Endothelial cell of umbilical vein (primary cell): ENCODE data around the gene TCF7L2. TPM values are rescaled to one million over a fixed set of nuclear protein-coding genes. Genes with fewer than 3 reads are reported as not detected.

Source experiments
- BruUV-seq: library from RNA; stranded (reverse); fragments of 400-500 nt; replicated peaks from 2 replicates; lab custom pipeline; 2021; lab: Mats Ljungman, UMichigan
- CTCF ChIA-PET: fragments of 300-600, 350-600 bp; sonication (Branson Sonifier 250); formaldehyde crosslinking; loops from one replicate; lab custom pipeline; 2021; ENCODE audit warnings: antibody characterized with exemption, inconsistent platforms; lab: Charles Lee
- POLR2A ChIA-PET: fragments of 300-600, 350-600 bp; sonication (Branson Sonifier 250); formaldehyde crosslinking; loops from one replicate; lab custom pipeline; 2021; ENCODE audit warnings: antibody characterized with exemption, inconsistent platforms; lab: Charles Lee
- DNase-seq: peaks from one replicate; pipeline ENCODE4 v3.0.0-alpha.2; 2011; ENCODE audit warnings: low read depth, low spot score
- FAIRE-seq: peaks from 2 replicates; lab custom pipeline; 2011; peaks lifted over from hg19 to GRCh38; lab: Jason Lieb, UNC
- H2AFZ ChIP-seq: 2 replicates; pipeline ENCODE4 v1.6.0; 2012; ENCODE audit warnings: low read depth, low read length, control low read depth, inconsistent platforms
- H3K27ac ChIP-seq: 2 replicates; pipeline ENCODE4 v1.5.1; 2011; ENCODE audit warnings: low read depth, mild to moderate bottlenecking, control low read depth, low read length, moderate library complexity; ENCODE audit not compliant: insufficient read depth
- H3K27me3 ChIP-seq, 2 experiments: 2 replicates each; pipeline versions ENCODE4 v1.6.0 to v1.6.1; 2011; ENCODE audit warnings: low read length in 2 of 2, mixed read lengths in 1 of 2; ENCODE audit not compliant: control insufficient read depth in 2 of 2, insufficient read depth in 2 of 2
- H3K36me3 ChIP-seq, 2 experiments: 2 replicates in 1 of 2; 3 replicates in 1 of 2; pipeline ENCODE4 v1.5.1; 2011; ENCODE audit warnings: low read length in 2 of 2, mild to moderate bottlenecking in 1 of 2, moderate library complexity in 1 of 2; ENCODE audit not compliant: control insufficient read depth in 2 of 2, insufficient read depth in 2 of 2; ENCODE audit errors: extremely low read depth in 1 of 2
- H3K4me1 ChIP-seq: 3 replicates; pipeline ENCODE4 v1.5.1; 2011; ENCODE audit warnings: mild to moderate bottlenecking, low read length; ENCODE audit not compliant: control insufficient read depth, insufficient read depth; ENCODE audit errors: extremely low read depth
- H3K4me2 ChIP-seq: 2 replicates; pipeline ENCODE4 v1.6.1; 2011; ENCODE audit warnings: low read length, control low read depth, mixed read lengths; ENCODE audit not compliant: insufficient read depth
- H3K4me3 ChIP-seq, 3 experiments: fragments of 200-600 bp in 1 of 3; sonication (generic), shearing (Covaris generic) in 1 of 3; replicated peaks in 1 of 3; 2 replicates each; pipeline ENCODE4 v1.5.1; 2011 to 2016; ENCODE audit warnings: control low read depth in 3 of 3, low read length in 3 of 3, mild to moderate bottlenecking in 2 of 3, inconsistent platforms in 1 of 3, low read depth in 1 of 3, moderate library complexity in 1 of 3; ENCODE audit not compliant: insufficient read depth in 1 of 3
- H3K79me2 ChIP-seq: 2 replicates; pipeline ENCODE4 v1.6.0; 2012; ENCODE audit warnings: low read length, inconsistent platforms; ENCODE audit not compliant: control insufficient read depth, insufficient read depth
- H3K9ac ChIP-seq: replicated peaks from 2 replicates; pipeline ENCODE3; 2011; ENCODE audit warnings: low read length, control low read depth; ENCODE audit not compliant: insufficient read depth; ENCODE audit errors: extremely low read depth
- H3K9me1 ChIP-seq: replicated peaks from 3 replicates; pipeline ENCODE4 v1.6.0; 2011; ENCODE audit warnings: mild to moderate bottlenecking, low read length; ENCODE audit not compliant: control insufficient read depth, insufficient read depth; ENCODE audit errors: extremely low read depth
- H3K9me3 ChIP-seq: replicated peaks from 2 replicates; pipeline ENCODE4 v1.5.1; 2012; ENCODE audit warnings: low read length, inconsistent platforms; ENCODE audit not compliant: control insufficient read depth, insufficient read depth
- H4K20me1 ChIP-seq: replicated peaks from 2 replicates; pipeline ENCODE3; 2011; ENCODE audit warnings: mild to moderate bottlenecking, low read length; ENCODE audit not compliant: control insufficient read depth, insufficient read depth; ENCODE audit errors: extremely low read depth
- CTCF ChIP-seq, 2 donors: IDR thresholded peaks; 1 replicate in 1 of 2; 2 replicates in 1 of 2; pipeline ENCODE4 v1.5.1; 2011; ENCODE audit warnings: low read length in 2 of 2, mild to moderate bottlenecking in 2 of 2, moderate library complexity in 2 of 2, control low read depth in 1 of 2, inconsistent platforms in 1 of 2, low read depth in 1 of 2; ENCODE audit not compliant: insufficient read depth in 1 of 2; ENCODE audit errors: extremely low read depth in 1 of 2
- EZH2 ChIP-seq: IDR thresholded peaks from 2 replicates; pipeline ENCODE4 v1.6.1; 2012; ENCODE audit warnings: borderline replicate concordance, low read depth, mild to moderate bottlenecking, moderate library complexity, low read length, inconsistent platforms; ENCODE audit not compliant: severe bottlenecking
- FOS ChIP-seq: IDR thresholded peaks from 2 replicates; pipeline ENCODE4 v1.6.1; 2011; ENCODE audit warnings: mild to moderate bottlenecking, low read length, moderate library complexity, borderline replicate concordance; ENCODE audit not compliant: insufficient read depth
- GATA2 ChIP-seq: IDR thresholded peaks from 2 replicates; pipeline ENCODE4 v1.7.0; 2011; ENCODE audit warnings: low read depth, mild to moderate bottlenecking, moderate library complexity, mixed read lengths, low read length; ENCODE audit not compliant: insufficient read length, insufficient read depth
- JUN ChIP-seq: IDR thresholded peaks from 2 replicates; pipeline ENCODE4 v1.6.1; 2011; ENCODE audit warnings: borderline replicate concordance, low read depth; ENCODE audit not compliant: insufficient read length, insufficient read depth
- MAX ChIP-seq: IDR thresholded peaks from 2 replicates; pipeline ENCODE4 v1.6.1; 2011; ENCODE audit not compliant: insufficient read depth, insufficient read length
- MYC ChIP-seq: IDR thresholded peaks from one replicate; pipeline ENCODE4 v1.6.1; 2011; ENCODE audit warnings: mild to moderate bottlenecking, low read depth, low read length
- POLR2A ChIP-seq: IDR thresholded peaks from 2 replicates; pipeline ENCODE4 v1.6.1; 2012; ENCODE audit warnings: low read depth, mild to moderate bottlenecking, control low read depth, low read length
- POLR2AphosphoS5 ChIP-seq: IDR thresholded peaks from 2 replicates; pipeline ENCODE4 v1.6.1; 2012; ENCODE audit warnings: low read depth, mild to moderate bottlenecking, control low read depth, low read length, moderate library complexity; ENCODE audit not compliant: insufficient read depth
- dilution Hi-C: fragments of 300-500 bp; cut with MboI; formaldehyde crosslinking; loops from one replicate; pipeline ENCODE4 v1.15.0; 2019; ENCODE audit warnings: low sequenced_read_pairs; ENCODE audit not compliant: extremely low pct_ligation_motif_present
- intact Hi-C: fragments of 100-400 bp; cut with micrococcal nuclease; formaldehyde crosslinking; loops from one replicate; pipeline ENCODE4 v1.10.0; 2022
- polyA plus RNA-seq, 4 experiments: library from polyadenylated mRNA; depleted of rRNA in 3 of 4; stranded (reverse) in 3 of 4; unstranded in 1 of 4; fragments of >200 nt; gene quantifications; 2 replicates each; pipeline versions ENCODE4 v1.2.1 to v1.2.3, GENCODE V29; 2011 to 2012; ENCODE audit warnings: missing spikeins in 1 of 4
- total RNA-seq: library from RNA; stranded (reverse); gene quantifications from 2 replicates; pipeline ENCODE4 v1.2.3, GENCODE V29; 2021

TCF7L2 gene
- total and polyA plus RNA-seq, 2 donors (not counting 3 experiments of a cell fraction or from before 2014, with no cell fraction given) = 9.9 to 21.8 TPM

GRCh38 chr10:113028456-113029440 is 78.7 kb downstream of the TCF7L2 start:
- Histone ChIP-seq H3K9ac (no peak overlapping the region), H2AFZ (no peak overlapping the region)
- dilution Hi-C loops = no loop called here

More at GRCh38 chr10:113028456-113029440, 78.7 kb downstream of the TCF7L2 start:
- H3K4me2 ChIP-seq = no peak overlapping the region
- no TSS peak for BruUV-seq
- H3K36me3 ChIP-seq = no peaks in the 10 kb centered on the region
- ChIA-PET CTCF (interaction anchor here (1.5 kb wide), 1 partner anchor 12 kb away, joined by 3 read pairs; no protein-coding TSS in a partner anchor), POLR2A (no interaction called here)
- H3K4me3 ChIP-seq = no peak overlapping the region
- TF ChIP-seq EZH2 (no peak), POLR2A (no peak), MAX (no peak), MYC (no peak), GATA2 (no peak), POLR2AphosphoS5 (no peak), JUN (no peak), FOS (no peak), CTCF (IDR thresholded peaks at IDR 0.05; ENCODE audit: extremely low read depth in 1 of 2, insufficient read depth in 1 of 2, low read depth in 1 of 2, low read length in 2 of 2) (no peak)
- intact Hi-C loops = loop anchor here (10.0 kb wide), 1 partner anchor 526 kb away; the partner anchor contains the start of gene HABP2
- H4K20me1 ChIP-seq = peaks cover 11% of the 10 kb centered on the region
- FAIRE-seq = no peak
- no peaks in the 10 kb centered on the region for H3K9me1 ChIP-seq
- H3K27ac ChIP-seq = no peak overlapping the region
- H3K9me3 ChIP-seq = no peaks in the 10 kb centered on the region
- H3K27me3 ChIP-seq = no peaks in the 10 kb centered on the region
- H3K79me2 ChIP-seq = peaks cover 6% of the 10 kb centered on the region
- DNase-seq = no peak
- H3K4me1 ChIP-seq = peaks cover 19% of the 10 kb centered on the region
